G401 (cell line): ENCODE results near the gene AIRE. TPM values are rescaled to one million over a fixed set of nuclear protein-coding genes. Genes with fewer than 3 reads are reported as not detected.
A peak's percentile ranks its signal among the peaks of the same experiment; 100 is the strongest.
"Not testable (repeated sequence)": the region's sequence is repeated elsewhere in the genome, so short reads cannot be mapped to it uniquely, and the experiment has no call there.

Source experiments
- DNase-seq: peaks from one replicate; pipeline ENCODE4 v3.0.0-alpha.2; 2015; ENCODE audit warnings: low spot score
- in situ Hi-C: cut with HindIII; loops from 2 replicates; pipeline ENCODE4 v1.10.0; 2016; ENCODE audit warnings: low sequenced_read_pairs, mixed read lengths
- total RNA-seq: library from RNA; depleted of rRNA; stranded (reverse); fragments of >200 nt; shearing (Covaris generic); gene quantifications from 2 replicates; pipeline ENCODE4 v1.2.3, GENCODE V29; 2014

The AIRE gene
- total RNA-seq, 1 experiment from 2014 or later, result 1.7 TPM

GRCh38 chr21:44331209-44331608 lies 45.5 kb downstream of the AIRE start:
- peak; percentile 55 for DNase-seq
- in situ Hi-C loops, result no loop called here

- in situ Hi-C loops, result no loop called here
- peak; percentile 94 for DNase-seq
These were observed 46.1 kb downstream of the AIRE start for GRCh38 chr21:44331650-44332307.

- in situ Hi-C loops, result no loop called here
- DNase-seq, result no peak
These were observed 46.7 kb downstream of the AIRE start for GRCh38 chr21:44332383-44332782.

- DNase-seq, result no peak
- in situ Hi-C loops, result no loop called here
These were observed 47.3 kb downstream of the AIRE start for GRCh38 chr21:44332965-44333364.

GRCh38 chr21:44333509-44334328 lies 48.0 kb downstream of the AIRE start:
- in situ Hi-C loops, result no loop called here
- DNase-seq, result no peak

- DNase-seq, result peak; percentile 79
- in situ Hi-C loops, result no loop called here
These were observed 48.8 kb downstream of the AIRE start for GRCh38 chr21:44334329-44335030.

- in situ Hi-C loops, result no loop called here
- no peak for DNase-seq
These were observed 49.8 kb downstream of the AIRE start for GRCh38 chr21:44335266-44336059.

- DNase-seq, result no peak
- in situ Hi-C loops, result no loop called here
These were observed 51.8 kb downstream of the AIRE start for GRCh38 chr21:44337449-44337848.

GRCh38 chr21:44337941-44338895 lies 52.5 kb downstream of the AIRE start:
- in situ Hi-C loops, result no loop called here
- peak; percentile 77 for DNase-seq

GRCh38 chr21:44338971-44339910 lies 53.6 kb downstream of the AIRE start, which contains the start of gene CFAP410:
TSS of gene CFAP410 (minus strand) at chr21:44339390. CDS start at chr21:44339194, 196 bp downstream.
- in situ Hi-C loops, result no loop called here

GRCh38 chr21:44341726-44342458 lies 56.2 kb downstream of the AIRE start:
- DNase-seq, result not testable (repeated sequence)

More at GRCh38 chr21:44338971-44339910, 53.6 kb downstream of the AIRE start, which contains the start of gene CFAP410:
- peak; percentile 94 for DNase-seq

GRCh38 chr21:44342981-44343380 lies 57.3 kb downstream of the AIRE start:
- DNase-seq, in situ Hi-C loops: not testable (repeated sequence)

More at GRCh38 chr21:44341726-44342458, 56.2 kb downstream of the AIRE start:
- in situ Hi-C loops, result not testable (repeated sequence)

GRCh38 chr21:44344541-44345183 lies 59.0 kb downstream of the AIRE start:
- DNase-seq, result no peak
- in situ Hi-C loops, result no loop called here

GRCh38 chr21:44345495-44345894 lies 59.8 kb downstream of the AIRE start:
- no peak for DNase-seq
- in situ Hi-C loops, result no loop called here

- in situ Hi-C loops, result no loop called here
- no peak for DNase-seq
These were observed 62.3 kb downstream of the AIRE start for GRCh38 chr21:44347911-44348451.
